Pulmonary artery endothelial cell (primary cell): Measurements from ENCODE around the gene JAG1. TPM values are rescaled to one million over a fixed set of nuclear protein-coding genes. Genes with fewer than 3 reads are reported as not detected.
A peak's percentile ranks its signal among the peaks of the same experiment; 100 is the strongest.

ENCODE experiments used
- DNase-seq: peaks from one replicate; pipeline ENCODE4 v3.0.0-alpha.2; 2011; ENCODE audit warnings: low read depth, low spot score
- total RNA-seq: library from RNA; depleted of rRNA; stranded (reverse); fragments of >200 nt; gene quantifications from 2 replicates; pipeline ENCODE4 v1.2.3, GENCODE V29; 2014

JAG1 gene
- total RNA-seq, result 81.8 and 93.1 TPM in 2 replicates

DNA sequence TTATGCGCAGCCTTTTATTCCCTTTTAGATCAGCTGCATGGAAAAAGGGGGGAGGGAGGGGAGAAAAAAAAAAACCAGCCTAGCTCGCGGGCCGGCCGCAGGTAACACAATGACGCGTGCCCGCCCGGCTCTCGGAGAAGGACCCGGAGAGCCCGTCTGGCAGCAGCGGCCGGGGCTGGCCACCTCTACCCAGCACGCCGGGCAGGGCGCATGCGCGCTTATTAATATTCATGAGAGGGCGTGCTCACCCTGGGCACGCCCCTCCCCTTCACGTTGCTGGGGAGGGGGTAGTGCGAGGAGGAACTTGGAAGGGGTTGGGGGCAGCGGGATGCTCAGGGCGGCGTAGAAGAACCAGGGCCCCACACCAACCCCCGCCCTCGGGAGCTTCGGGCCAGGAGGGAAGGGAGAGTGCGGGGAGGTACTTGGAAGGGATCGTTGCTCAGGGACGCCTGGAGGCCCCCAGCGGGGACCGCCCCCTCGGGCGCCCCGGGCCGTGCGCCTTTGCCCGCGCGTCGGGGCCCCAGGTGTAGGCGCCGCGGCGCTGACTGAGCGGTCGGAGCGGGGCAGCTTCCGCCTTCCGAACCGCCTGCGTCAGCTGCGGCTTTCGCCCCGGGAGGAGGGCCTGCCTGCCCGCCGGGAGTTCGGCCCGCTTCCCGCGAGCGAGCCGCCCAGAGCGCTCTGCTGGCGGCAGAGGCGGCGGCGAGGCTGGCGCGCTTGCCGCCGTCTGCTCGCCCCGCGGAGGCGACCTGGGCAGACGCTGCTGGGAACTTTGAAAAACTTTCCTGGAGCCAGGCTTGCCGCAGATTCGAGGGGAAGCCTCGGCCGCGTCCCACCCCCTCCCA is at the start of gene JAG1:
JAG1 (minus strand) TSS at position 158 of the 842 bp plus-strand sequence. CDS start 469 bp downstream, outside the sequence.
- DNase-seq, result peak; percentile 85

DNA sequence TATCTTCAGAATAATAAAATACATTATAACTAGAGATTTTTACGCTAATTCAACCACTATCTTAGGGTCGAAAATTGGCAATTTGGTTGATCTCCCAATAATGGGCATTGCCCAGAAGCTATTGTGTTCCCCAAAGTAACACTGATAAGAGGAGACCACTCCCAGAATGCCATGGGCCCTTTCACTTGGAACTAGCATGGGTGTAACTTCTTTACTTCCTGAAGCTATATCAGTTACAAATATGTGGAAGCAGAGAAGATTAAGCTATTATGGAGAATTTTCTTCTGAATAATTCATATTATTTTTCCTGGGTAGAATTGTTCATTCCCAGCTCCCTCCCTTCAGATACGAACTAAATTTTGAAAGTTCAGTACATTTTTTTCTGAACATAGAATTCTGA is 48.2 kb upstream of the JAG1 start:
- DNase-seq, result no peak

DNA sequence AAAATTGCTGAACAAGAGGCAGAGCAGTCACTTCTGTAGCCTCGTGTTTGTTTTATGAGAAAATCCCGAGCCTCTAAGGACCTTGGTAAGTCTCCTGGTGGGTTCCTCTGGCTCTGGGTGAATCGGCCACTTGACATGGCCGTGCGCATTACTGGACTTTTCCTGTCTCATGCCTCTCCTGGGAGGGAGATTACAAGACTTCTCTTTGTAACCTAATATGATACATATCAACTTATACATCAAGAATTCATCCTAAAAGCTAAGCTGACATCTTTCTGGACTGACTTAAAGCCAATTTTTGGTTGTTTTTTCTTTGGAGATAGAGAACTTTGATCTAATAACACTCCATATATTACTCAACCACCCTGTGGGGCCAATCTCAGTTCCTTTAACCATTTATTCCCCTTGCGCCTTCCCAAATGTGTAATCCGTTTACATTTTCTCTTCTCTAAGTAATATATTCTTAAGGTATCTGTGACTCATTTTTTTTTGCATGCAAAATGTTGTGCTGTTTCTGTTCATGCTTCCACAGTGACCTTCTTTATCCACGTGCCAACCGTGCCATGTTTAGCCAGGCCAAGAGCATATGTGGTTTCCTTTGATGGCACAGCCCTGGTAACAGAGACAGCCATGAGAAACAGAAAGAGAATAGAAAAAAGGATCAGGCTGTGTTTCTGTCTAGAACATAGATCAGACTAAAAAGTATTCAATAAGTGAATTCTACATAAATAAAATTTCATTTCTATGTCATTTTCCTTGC is 47.5 kb upstream of the JAG1 start:
- no peak for DNase-seq

DNA sequence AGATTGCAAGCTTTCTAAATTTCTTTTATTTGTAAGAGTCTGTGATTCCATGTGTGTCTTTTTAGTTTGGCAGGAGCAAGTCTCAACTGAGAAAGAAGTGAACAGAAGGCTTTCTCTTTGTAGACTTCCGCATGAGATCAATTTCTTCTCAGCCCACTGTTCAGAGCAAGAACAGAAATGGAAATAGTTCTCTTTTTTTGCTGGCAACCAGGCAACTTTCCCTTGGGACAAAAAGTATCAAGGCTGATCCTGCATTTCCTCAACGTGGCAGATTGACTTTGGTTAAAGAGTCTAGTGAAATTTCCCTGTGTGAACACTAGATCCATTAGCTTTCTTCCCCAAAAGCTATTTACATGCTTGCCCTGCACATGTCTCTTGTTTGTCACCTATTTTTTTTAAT is 46.8 kb upstream of the JAG1 start:
- no peak for DNase-seq

DNA sequence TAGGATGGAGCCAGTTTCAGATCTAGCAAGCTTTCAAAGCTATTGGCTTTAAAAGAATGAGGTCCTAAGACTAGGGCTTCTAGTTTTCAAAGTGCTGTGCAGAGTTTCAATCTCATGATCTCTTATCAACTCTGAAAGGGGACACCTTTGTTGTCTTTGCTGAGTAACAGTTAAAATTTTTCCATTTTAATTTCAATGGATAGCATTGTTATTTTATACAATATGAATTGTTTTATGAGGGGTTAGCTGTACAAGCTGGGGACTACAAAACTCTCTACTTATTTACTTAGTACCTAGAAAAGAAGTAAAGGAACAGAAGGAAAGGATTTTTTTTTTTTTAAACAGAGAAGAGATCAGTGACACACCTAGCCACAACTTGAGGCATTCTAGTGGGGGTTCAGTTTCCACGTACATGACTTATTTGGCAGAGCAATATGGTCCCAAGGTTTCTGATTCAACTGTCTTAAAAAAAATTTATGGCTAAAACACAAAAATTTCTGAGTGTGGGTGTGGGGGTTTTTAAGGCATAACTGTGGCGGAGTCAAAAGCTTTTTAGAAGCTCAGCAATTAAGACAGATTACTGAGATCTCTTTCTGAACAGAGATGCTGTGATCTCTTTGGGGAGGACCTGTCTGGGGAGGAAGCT is 46.1 kb upstream of the JAG1 start:
- DNase-seq, result no peak

DNA sequence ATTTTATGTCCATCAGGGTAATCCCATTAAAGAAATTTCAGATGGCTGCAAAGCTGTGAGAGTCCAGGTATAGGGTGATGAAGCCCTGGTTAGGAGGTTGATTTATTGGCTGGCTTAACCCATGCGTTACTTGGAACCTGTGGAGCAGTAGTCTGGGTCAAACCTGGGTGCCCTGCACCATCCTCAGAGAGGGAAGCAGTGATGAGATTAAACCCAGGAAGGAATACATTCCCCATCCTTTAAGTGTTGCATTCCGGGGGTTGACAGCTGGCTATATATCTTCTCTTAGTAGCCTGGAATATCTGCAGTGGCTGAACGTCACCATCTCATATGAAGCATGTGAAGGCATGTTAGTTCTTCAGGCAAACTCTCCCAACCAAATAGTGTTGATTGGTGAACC is 44.9 kb upstream of the JAG1 start:
- DNase-seq, result no peak

DNA sequence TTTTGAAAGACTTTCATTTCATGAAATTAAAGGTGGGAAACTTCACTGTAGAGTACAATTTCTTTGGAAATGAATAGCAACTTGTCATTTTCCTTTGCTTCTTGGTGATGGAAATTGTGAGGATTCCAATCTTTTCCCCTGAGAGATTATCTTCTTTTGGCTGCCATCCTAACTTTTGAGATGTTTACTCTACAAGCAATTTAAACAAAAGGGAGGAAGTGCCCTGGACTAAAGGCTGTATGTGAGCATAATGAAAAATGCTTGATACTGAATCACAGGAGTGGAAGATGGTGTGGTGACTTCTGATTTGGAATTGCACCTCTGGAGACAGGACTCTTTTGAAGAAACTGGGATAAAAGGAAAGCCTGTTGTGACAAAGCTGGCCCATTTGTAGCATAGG is 43.1 kb upstream of the JAG1 start:
- DNase-seq, result peak; percentile 10

DNA sequence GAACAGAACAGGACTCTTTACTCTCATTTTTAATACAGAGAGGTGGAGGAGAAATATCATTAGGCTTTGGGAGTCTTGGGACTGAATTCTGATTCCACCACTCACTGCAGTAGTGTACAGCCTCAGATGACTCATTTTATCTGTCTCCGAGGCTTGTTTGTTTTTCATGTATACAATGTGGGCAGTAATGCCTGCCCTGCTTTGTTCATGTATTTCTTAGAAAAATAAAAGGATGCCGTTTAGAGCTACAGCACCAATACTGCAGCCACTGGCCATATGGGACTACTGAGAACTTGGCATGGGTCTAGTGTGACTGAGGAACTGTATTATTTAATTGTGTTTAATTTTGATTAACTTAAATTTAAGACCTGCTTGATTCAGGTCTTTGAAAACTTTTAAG is 41.2 kb upstream of the JAG1 start:
- peak; percentile 3 for DNase-seq

DNA sequence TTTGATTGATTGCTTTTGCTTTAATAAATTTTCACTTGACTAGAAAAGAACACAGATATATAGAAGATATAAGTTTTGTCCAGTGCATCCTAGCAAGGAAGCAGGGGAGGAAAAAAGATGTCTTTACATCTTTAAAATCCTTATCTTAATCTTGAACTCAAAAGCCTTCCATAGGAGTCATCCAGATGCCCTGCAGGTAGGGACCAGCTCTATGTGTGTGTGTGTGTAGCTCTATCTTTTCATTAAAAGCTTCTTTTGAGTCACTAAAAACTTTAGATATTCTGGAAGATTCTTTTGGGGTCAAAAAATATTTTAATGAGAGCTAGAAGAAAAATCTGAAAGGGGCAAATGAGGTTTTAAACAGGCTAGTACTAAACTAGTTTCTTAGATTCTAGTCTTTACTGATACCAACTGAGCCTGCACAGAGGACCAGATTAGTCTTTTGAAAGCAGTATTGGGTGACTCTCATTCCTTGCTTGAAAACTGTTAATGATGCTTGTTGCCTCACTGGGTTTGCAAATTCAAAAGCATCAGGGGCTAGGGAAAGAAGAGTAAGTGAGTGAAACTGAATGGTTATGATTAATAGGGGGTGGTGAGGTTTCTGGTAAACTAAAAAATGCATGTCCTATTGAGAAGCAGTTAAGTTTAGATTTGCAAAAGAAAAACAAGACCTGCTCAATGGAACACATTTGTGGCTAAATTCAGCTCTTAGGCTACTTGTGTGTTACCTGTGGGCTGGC is 40.6 kb upstream of the JAG1 start:
- DNase-seq, result no peak

DNA sequence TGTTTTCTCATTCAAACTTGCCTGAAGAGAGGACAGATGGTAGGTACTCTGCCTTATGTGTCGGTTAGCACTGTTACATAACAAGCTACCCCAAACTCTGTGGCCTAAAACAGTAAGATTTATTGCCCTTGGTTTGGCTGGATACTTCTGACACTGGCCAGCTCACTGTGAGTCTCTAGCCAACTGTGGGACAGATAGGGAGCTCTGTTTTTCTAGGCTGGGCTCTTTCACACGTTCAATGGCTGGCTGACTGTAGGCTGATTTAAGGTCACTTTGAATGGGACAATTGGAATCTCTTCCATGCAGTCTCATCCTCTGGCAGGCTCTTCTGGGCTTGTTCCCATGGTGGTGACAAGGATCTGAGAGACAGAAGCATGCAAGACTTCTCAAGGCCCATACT is 39.4 kb upstream of the JAG1 start:
- DNase-seq, result no peak

DNA sequence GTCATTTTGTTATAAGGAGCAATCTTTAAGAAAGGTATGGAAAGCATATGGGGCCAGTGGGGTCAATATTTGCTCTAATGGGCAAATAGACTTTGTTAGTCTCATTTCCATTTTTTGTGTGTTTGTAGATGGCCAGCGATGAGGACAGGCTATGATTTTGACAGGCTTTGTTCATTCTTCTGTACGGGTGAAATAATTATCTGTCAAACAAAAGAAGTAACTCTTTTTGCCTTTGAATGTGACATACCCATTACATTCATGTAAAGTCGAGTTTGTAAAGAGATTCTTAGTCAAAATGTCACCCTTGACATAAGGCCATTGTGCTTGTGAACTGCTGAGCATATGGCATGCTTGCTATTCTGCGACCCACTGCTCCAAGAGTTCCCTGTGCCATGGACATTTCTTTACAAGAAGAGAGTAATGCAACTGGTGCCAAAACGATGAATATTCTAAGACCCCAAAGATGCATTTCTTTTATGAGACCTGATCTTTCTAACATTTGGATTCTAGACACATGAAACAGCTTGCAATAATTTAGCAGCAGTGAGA is 38.2 kb upstream of the JAG1 start:
- DNase-seq, result no peak

DNA sequence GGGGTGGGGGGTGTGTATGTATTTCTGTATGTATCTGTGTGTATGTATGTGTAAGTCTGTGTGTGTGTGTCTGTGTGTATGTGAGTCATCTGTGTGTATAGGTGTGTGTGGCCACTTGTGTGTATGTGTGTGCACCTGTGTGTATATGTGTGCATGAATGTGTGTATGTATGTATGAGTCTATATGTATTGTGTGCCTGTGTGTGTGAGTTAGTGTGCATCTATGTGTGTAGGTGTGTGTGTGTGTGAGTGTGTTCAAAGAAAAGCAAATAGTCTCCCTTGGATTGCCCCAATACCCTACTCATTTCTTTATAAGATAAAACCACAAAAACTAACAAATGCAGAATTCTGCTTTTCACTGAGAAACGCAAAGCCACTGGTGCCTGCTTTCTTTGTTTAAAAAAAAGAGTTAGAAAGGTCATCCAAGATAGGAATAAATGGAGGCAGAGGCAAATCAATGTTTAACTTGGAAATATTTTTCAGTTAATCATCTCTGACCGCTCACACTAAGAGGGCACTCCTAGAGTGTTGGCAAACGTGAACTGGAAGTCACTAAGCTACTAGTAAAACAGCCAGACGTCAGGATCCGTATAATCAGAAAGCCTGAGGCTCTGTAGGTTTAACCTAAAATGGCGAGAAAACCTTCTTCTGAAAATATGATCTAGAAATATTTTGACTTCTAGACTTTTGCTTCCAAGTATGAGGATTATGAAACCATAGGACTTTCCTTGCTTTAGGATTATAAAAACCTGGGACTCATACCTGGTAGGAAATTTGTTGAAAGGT is 37.4 kb upstream of the JAG1 start:
- no peak for DNase-seq

DNA sequence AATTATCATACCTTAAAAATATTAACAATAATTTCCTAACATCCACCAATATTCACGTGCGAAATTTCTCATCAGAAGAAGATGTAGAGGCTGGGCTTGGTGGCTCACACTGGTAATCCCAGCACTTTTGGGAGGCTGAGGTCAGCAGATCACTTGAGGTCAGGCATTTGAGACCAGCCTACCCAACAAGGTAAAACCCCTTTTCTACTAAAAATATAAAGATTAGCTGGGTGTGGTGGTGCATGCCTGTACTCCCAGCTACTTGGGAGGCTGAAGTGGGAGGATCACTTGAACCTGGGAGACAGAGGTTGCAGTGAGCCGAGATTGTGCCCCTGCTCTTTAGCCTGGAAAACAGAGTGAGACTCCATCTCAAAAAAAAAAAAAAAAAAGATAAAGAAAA is 36.1 kb upstream of the JAG1 start:
- no peak for DNase-seq

DNA sequence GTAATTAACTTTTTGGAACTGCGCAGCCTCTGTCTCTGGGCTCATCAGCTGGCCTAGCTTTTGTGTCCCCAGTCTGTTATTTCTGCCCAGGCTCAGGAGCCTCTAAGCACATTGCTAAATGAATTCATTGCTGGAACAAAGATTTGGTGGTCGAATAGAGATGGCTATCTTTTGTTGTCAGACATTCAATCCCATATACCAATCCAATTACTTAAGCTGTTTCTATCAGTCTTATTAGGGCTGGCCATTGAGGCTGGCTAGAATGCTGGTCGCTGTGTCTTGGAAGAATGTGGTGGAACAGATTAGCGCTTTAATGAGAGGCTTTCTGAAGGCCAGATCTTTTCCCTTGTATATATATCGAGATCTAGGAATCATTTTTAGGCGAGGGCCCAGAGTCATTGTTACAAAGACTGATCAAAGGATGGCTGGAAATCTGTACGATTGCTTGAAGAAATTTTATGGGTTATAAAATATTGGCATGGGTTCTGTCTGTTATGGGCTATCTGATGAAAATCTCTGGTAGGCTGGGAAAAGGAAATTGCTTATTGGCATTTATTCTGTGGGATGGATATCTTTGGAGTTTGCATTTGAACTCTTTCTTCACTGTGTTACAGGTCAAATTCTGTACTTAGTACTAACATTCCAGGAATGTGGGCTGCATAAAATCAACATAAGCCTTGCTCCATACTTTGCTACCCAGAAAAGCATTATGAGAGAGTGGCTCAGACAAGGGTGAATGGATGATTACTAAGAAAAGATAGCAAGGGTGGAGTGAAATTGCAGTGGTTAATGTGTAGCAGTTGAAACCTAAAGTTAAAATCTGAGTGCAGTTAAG is 34.8 kb upstream of the JAG1 start:
- DNase-seq, result no peak

DNA sequence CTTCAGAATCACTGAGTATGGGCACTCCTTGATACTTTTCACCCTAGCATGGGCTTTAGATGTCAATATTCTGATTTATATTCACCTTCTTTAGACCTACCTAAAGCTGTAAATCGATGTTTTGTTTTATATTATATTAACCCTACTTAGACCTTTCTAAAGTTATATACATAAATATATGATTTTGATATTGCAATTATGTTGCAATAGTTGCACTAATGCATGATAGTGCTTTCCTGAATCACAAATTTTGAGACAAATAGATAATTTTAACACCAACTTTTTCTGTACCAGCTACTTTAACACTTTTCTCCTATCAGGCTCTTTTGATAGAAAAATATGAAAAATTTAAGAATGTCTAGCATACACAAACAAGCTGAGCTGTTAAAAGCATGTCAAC is 34.0 kb upstream of the JAG1 start:
- no peak for DNase-seq

DNA sequence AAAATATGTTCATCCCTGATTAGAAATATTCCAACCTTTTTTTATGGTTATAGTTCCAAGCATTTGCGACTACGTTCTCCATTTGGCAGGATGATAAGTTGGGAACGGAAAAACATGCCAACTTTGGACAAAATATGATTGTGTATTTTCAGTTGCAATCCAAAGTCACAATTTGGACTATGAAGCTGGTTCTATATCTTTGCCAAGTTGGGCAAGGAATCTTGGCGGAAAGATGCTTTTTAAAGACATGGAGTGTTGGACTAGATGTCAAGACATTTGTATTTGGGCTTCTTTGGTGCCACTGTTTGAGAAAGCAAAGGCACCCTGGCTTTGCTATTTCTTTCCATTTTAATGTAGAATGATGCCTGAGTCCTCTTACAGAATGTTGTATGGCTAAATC is 33.3 kb upstream of the JAG1 start:
- DNase-seq, result no peak

DNA sequence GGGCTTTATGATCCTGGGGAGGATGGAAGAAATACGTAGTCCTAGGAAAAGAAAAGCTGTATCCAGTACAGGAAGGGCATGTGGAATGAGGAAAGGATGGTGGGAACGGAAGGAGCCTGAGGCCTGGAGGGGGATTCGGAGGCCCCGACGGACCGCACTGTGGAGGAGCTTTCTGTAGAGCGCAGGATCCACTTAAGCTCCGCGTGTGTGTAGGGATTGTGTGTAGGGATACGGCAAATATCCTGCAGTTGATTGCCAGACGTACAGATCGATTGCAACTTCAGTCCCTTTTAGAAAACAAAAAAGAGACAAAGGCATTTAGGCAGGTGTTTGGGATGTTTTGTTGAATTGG is 32.6 kb upstream of the JAG1 start:
- DNase-seq, result no peak

DNA sequence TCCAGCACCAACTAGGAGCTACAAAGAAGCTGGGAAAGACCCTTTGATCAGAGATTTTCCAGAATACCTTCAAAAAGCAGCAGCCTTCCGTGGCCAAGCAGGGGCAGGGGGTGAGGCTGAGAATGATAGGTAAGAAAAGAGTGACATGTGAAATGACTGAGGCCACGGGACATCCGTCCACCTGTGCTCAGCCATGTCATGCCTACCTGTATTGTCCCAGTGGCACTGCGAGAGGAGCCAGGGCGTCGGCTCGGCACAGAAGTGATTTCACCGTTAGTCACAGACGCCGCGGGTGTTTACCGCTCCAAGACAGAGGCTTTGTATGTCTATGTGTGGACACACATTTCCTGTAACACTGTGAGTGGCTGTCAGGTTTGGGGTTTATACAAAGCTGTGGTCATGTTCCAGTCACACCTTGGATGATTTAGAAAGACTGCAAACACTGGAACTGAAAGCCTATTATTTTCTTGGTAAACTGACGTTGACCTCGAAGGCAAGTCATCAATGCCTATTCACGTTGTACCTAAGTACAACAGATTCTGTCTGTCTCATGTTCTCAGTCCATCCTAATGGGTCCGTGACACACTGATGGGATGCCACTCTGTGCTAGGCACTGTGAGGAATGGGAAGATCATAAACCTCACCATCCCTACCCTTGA is 32.1 kb upstream of the JAG1 start:
- no peak for DNase-seq

DNA sequence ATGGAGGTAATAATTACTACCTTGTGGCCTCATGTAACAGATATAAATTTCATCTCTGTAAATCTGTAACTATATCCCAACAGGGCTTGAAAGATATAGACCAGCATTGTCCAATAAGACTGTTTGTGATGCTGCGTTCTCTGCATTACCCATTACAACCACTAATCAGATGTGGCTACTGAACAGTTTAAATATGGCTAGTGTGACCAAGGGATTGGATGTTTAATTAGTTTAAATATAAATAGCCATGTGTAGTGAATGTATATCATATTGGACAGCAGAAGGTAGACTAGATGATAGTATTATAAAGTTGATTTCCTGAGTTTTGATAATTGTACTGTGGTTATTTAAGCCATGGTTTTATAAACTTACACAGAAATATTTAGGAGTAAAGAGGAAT is 27.8 kb upstream of the JAG1 start:
- no peak for DNase-seq
